Measurements from ENCODE around the gene SLC6A13.

GRCh38 chr12:210277-211141, 52.1 kb downstream of the SLC6A13 start:
- TF ChIP-seq CTCF (IDR thresholded peaks at IDR 0.05 in 4 of 5, conservative IDR thresholded peaks at IDR 0.05 in 1 of 5) (no peak), POLR2A (IDR thresholded peaks at IDR 0.05) (no peak)
